NCI-H1436 treated with DMSO at 0.1 percent for 48 hours (cell line): ENCODE results near the gene INSIG1.

Source experiments
- DNase-seq: peaks from one replicate; lab custom pipeline; 2025; lab: John Stamatoyannopoulos, UW

The INSIG1 gene

DNA sequence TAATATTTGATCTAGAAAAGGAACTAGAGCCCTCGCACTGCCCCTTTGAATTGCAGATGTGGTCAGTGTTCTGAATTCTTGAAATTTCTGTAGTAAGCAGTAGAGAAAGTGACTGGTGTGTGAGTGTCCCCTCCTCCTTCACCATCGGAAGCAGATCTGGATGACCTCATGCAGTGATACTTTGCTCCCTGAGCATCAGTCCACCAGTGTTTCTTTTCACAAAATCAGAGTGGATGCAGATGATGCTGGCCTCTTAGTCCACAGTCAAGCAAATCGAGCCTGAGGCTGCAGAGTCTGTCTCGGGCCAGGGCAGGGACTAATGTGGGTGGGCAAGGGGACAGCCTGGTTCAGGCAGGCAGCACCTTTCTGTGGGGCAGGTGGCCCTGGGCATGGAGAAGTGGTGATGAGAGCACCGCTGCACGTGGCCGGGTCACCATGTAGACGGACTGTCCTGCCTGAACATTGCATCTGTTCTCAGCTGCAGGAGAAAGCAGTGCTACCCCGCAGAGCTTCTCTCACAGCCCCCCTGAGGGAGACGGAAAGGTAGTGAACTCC is 5.4 kb downstream of the INSIG1 start:
- no peak for DNase-seq

DNA sequence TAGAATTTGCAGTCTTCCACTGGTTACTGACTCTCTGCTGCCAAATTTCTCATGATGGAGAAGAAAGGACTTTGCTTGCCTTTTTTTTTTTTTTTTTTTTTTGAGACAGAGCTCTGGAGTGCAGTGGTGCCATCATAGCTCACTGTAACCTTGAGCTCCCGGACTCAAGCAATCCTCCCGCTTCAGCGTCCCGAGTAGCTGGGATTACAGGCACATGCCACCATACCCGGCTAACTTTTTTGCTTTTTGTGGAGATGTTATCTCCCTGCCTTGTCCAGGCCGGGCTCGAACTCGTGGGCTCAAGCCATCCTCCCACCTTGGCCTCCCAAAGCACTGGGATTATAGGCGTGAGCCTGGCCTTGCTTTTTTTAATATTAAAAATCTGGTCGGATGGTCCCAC is 6.2 kb downstream of the INSIG1 start:
- no peak for DNase-seq

DNA sequence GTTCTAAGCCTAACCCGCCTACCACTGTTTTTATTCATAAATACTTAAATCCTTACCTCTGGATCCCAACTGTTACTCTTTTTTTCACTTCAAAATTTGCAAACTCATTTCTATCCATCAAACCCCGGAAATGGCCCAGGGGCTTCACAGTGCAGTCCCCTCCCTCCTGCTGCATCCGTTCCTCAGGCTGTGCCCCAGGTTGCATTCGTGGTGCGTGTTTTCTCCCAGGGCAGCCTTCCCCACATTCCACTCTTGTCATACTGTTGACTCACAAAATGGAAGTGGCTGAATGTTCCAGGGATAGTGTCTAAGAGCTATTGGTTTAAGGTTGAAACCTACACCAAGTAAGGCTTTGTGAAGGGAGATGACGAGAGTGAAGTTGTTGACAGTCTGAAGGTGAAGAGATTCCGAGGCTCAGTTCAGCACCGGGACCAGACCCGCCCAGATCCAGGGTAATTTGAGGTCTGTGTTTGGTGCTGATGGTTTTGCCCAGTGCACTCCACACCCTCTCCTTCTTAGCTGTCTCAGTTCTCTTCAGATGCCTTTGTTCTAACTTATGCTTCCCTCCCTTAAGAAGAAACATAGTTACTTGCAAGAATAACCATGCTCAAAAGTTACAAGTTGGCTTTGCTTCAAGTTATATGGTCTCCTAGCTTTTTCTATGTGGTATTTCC is 7.7 kb downstream of the INSIG1 start:
- DNase-seq = no peak

DNA sequence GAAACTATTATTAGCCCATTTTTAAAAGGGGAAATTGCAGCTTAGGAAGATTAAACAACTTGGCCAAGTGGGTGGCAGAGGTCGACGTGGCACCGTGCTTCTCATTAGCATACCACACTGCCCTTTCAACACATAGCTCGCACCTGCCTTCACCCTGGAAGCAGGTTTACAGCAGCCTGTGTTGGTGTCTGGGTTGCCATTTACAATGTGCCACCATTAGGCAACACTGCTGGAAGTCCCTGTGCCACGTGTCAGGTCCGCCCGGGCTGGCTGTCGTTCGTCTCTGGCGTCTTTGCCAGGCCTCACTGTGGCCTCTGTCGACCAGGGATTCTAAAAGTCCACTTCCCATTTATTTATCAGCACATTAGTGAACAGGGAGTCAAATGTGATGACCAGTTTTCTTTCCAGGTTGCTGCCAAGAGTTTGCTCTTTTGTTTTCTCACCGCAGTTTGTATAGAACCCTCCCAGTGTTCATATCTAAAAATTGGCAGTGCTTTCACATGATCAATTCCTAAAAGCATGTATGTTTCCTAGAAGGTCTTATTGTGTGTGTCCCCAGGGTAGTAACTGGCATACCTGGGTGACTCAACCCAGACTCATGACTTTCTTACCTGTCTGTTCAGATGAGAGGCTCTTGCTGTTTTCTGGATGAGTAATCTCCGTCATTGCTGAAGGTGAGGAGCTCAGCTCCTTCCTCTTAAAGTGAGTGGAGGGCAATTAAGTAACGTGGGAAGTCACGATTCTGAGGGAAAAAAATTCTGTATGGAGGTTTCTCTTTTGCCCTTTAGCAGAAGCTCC is 9.2 kb downstream of the INSIG1 start:
- no peak for DNase-seq

DNA sequence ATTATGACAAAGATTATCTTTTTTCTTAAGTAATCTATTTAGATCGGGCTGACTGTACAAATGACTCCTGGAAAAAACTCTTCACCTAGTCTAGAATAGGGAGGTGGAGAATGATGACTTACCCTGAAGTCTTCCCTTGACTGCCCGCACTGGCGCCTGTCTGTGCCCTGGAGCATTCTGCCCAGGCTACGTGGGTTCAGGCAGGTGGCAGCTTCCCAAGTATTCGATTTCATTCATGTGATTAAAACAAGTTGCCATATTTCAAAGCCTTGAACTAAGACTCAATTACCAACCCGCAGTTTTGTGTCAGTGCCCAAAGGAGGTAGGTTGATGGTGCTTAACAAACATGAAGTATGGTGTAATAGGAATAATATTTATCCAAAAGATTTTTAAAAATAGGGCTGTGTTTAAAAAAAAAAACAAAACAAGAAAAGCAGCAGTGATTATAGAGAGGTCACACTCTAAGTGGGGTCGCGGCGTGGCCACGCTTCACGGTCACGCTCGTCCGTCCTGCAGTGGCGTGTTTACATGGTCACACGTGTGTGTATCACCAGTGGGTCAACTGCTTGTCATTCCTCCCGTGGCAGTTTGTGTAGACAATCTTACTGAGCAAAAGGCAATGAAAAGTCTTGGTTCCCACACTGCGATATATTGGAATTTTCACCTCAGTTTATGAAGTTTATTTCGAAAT is 10.8 kb downstream of the INSIG1 start:
- no peak for DNase-seq

DNA sequence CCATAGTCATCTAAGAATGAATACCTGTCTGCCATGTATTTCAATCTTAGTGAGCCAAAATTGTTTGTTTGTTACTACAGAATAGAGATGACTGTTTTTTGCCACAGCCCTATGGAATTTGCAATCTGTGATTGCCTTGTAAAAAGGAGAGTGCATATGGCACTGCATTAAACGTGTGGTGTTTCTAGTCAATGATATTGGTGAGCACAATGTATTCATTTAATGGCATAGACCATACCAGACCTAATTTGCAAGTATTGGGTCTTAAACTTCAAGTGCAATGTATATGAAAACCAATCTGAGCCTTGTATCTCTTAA is 11.3 kb downstream of the INSIG1 start:
- DNase-seq = no peak

DNA sequence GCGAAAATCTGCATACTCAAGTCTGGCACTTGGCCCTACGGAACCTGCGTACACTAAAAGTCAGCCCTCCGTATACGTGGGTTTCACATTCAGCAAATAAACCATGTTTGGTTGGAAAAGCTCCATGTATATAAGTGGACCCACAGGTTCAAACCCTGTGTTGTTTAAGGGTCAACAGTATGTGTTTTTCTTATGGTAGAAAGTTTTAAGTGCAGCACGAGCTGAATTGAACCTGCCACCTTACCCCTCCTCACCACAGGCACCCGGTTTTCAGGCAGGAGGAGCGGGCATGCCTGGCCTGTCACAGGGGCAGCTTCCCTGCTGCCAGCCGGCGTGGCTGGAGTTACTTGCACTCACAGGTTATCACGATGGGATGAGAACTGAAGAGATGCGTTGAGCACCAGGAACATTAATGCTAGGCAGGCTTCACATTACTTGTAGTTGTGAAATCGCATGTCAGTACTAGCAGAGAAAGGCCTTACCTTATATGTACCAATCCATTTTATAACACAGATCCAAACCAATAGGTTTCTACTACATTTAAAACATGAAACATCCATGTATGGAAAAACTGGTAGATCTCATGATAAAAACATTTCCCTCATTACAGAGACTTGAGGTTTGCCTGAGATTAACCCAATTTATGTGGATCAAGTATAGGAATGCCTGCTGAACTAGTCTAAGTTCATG is 12.9 kb downstream of the INSIG1 start:
- DNase-seq = no peak

DNA sequence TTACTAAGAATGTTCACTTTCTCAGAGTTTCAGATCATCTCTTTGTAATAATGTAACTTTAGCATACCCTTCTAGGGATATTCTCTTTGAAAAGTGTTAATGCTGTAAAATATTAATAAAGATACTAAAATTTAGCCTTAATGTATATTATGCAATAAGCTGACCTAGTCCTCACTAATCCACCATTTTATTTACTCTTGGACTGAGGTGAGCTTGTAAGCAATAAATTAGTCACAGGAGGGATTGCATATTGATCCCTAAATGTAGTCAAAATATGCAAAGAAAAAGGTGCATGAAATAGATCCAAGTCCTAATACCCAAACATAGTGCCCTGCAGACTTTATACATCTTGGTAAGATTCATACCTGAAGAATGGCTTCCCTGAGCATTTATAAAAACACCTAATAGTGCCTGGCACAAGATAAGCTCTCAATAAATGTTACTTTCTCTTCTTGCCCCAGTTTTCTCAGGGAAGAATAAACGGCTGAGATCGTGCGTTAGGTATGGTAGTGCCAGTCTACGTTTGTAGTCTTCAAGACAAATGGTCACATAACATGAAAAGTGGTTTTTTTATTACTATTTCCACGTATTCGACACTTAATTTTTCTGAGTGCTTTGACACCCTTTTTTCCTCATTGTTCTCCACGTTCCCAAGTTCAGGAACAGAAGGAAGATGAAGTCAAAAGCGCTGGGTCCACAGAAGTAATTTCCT is 14.3 kb downstream of the INSIG1 start:
- no peak for DNase-seq

DNA sequence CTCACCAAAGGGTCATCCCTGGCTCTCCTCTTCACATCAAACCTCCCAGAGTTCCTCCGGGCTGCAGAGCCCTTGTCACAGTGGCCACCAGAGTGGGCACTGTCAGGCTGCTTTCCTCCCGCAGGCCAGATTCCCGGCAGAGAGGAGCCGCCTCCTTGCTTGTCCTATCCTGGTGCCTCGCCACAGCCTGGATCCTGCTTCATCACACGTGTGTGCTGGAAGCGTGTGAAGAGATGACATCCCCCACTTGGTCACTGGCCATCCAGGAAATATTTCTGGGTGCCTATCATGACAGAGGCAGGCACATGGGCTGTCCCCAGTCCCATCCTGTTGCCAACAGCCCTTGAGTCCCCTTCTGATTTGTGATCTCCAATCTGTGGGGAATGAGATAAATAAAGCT is 15.0 kb downstream of the INSIG1 start:
- DNase-seq = no peak

DNA sequence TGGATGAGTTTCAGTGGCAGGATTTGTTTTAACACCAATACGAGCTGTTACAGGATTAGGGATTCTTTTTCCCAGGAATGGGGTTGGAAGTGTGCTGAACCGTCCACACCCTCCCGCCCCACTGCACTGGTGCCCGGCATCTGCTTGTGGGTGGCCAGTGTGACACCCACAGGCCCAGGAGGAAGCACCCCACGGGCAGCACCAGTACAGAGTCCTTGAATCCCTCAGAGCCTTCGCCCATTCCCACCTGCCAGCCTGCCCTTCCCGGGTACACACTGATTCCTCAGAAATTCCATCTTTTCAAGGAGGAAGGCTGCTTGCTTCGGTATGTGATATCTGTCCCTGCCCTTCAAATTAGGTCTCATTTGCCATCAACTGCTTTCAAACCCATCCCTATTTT is 15.4 kb downstream of the INSIG1 start:
- no peak for DNase-seq

DNA sequence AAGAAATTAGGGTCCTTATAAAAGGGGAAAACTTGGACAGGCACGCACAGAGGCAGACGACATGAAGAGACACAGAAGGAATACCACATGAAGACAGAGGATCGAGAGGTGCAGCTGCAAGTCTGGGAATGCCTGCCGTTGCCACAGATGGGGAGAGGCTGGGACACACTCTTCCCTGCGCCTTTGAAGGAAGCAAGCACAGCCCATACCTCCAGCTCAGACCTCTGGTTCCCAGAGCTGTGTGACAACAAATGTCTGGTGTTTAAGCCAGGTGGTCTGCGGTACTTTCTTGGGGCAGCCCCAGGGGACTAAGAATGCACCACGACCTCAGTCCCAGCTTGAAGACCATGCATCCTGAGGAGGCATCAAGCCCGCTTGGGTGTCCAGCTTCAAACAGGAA is 18.3 kb downstream of the INSIG1 start:
- no peak for DNase-seq

DNA sequence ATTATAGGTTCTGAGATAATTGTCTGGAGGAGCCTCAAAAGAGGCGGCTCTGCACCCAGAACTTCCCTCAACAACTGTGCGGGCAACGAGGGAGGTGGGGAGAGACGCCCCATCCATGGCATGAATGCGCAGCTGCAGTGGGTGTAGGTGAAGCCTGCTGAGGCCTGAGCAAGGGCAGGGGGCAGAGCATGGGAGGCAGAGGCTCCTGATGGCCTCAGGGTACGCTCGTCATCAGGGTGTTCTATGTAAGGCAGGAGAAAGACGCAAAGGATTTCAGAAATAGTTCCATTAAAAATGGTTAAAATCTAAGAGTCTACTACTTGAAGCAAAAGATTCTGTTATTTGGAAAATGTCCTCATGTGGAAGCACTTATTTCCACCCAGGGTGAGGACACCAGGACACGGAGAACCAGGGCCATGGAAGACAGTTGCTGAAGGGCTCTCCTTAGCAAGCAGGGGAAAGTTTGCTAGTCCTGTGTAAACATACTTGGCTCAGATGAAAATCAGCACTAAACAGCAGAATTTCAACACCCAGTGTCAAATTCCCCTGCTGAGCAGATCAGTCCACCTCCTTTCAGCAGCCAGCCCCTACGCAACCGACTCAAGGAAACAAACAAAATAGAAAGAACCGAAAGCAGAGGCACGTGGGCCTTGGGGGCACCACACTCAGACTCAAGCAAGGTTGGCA is 18.9 kb downstream of the INSIG1 start:
- DNase-seq = no peak

DNA sequence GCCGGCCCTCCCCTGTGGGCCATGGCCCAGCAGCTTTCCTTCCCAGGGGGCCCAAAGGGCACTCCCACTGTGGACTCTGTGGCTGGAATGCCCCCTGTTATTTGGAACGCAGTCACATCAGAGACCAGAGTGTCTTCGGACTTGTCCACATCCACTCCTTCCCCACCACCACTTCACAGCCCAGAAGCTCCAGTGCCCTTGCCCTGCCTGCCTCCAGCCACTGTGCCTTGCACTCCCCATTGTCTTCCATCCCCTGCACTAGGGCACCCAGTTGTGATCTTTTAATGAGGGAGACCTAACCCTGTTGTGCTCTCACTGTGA is 19.4 kb downstream of the INSIG1 start:
- DNase-seq = no peak

DNA sequence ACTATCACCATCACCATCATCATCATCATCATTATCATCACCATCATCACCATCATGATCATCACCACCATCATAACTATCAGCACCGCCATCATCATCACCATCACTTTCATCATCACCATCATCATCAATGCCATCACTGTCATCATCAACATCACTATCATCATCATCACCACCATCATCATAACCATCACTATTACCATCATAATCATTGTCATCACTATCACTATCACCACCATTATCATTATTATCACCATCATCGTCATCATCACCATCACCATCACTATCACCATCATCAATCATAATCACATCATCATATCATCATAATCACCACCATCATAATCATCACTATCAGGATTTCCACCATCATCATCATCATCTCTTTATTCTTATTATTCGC is 20.6 kb downstream of the INSIG1 start:
- no peak for DNase-seq

DNA sequence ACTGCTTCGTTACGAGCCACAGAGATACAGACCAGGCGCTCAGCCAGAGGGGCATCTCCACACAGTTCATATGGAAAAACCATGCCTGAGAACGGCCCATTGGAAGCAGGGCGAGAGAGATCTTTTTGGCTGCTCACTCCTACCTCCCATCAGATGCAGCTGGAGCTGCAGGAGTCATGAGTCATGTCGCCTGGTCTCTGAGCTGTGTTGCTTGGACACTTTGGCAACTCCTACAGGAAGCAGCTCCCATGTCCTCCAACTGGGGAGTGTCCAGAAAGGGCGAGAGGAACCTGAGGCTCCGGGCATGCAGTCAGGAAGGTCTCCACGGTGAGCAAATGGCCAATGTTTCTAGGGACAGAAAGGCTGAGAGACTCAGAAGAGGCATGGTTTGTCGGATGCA is 24.9 kb downstream of the INSIG1 start:
- DNase-seq = no peak

DNA sequence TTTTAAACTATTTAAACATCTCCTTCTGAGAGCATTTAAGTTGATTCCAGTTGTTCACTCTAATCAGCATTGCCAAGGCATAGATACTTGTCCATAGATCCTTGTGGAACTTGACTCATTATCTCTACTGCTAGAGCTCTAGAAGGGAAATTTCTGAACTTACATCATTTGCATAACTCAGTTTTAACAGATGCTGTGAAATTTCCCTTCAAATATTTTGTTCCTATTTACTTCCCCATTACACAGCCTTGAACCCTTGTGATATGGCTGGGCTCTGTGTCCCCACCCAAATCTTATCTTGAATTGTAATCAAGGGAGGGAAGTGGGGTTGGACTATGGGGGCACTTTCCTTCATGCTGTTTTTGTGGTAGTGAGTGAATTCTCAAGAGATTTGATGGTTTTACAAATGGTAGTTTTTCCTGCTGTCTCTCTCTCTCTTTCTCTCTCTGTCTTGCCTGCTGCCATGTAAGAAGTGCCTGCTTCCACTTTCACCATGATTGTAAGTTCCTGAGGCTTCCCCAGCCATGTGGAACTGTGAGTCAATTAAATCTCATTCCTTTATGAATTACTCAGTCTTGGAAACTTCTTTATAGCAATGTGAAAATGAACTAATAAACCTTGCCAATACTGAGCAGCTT is 25.4 kb downstream of the INSIG1 start:
- no peak for DNase-seq

DNA sequence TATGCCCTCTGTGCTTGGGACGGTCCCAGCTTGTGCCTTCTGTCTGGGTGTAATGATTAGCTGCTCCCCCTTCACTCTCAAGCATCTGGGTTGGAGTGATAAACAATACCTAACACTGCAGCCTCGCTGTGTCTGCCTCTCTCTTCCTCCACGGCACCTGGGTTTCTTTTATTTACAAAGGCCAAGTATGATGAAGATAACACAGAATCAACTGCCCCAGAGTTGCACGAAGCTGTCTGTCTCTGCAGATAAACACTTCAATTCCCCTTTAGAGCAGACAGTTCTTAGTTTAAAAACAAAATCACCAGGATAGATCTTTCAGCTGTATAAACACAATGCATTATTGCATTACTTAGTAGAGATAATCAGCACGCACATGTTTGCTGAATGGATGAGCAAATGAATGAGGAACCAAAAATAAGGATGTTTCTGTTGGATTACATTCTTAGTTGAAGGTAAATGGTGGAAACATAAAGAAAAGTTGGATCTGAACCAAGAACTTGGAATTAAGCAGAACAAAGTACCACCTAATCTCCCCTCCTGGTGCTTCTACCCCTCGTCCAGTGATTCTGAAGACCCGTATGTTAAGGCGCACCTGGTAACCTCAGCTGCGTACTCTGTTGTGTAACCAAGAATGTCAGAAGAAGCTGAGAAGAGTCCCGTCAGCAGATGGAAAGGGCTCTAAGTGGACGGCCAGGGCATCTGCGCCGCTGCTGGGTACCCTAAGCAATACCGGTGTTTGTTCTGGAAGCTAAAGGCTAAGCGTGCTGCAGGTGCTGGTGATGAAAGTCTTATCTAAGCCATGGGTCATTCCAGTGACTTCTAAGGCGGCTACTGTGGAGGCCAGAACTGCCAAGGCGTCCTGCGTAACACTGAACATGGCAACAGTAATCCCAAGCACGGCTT is 26.6 kb downstream of the INSIG1 start:
- DNase-seq = no peak

DNA sequence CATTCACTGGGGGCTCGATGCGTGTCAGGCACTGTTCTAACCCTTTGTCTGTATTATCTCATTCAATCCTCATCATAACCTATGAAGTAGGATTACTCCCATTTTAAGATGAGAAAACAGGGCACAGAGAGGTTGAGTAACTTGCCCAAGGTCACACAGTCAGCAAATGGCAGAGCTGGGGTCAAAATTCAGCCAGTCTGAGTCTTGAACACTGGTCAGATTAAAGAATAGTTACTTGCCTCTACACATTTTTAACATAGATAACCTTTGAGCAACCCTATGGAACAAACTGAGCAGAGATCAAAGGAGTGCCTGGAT is 27.2 kb downstream of the INSIG1 start:
- DNase-seq = no peak

DNA sequence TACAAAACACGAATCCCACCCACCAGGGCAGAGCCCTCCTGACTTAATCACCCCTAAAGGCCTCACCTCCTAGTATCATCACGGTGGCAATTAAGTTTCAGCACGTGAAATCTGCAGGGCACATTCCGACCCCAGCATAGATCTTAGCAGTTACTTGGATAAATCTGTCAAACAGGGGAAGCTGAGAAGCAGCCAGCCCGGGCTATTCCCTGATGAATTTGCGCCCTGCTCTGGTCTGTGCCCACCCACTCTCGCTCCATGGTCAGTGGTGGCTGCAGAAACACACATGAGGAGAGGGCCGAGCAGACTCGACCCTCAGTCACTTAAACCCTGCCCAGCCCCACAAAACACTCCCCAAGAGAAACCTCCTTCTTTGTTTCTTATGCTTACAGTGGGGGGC is 28.7 kb downstream of the INSIG1 start:
- no peak for DNase-seq
